Fibroblast of lung (primary cell): ENCODE measurements around the gene ANKRD17. TPM values are rescaled to one million over a fixed set of nuclear protein-coding genes. Genes with fewer than 3 reads are reported as not detected.

Source experiments
- DNase-seq, 2 donors: peaks; one replicate each; pipeline versions ENCODE4 v3.0.0 to v3.0.0-alpha.2; 2010; ENCODE audit warnings: low read depth in 2 of 2
- H2AFZ ChIP-seq: 2 replicates; pipeline ENCODE4 v1.5.1; 2012; ENCODE audit warnings: low read length, control low read depth, inconsistent platforms
- H3K27ac ChIP-seq: 2 replicates; pipeline ENCODE4 v1.5.1; 2011; ENCODE audit warnings: low read length, control low read depth; ENCODE audit not compliant: insufficient read depth
- H3K27me3 ChIP-seq: 2 replicates; pipeline ENCODE4 v1.5.1; 2011; ENCODE audit warnings: mild to moderate bottlenecking, low read length; ENCODE audit not compliant: control insufficient read depth, insufficient read depth
- H3K36me3 ChIP-seq: 2 replicates; pipeline ENCODE4 v1.5.1; 2011; ENCODE audit warnings: low read length; ENCODE audit not compliant: control insufficient read depth, insufficient read depth
- H3K4me1 ChIP-seq: 2 replicates; pipeline ENCODE4 v1.5.1; 2011; ENCODE audit warnings: low read length; ENCODE audit not compliant: control insufficient read depth, insufficient read depth; ENCODE audit errors: extremely low read depth
- H3K4me2 ChIP-seq: 2 replicates; pipeline ENCODE4 v1.5.1; 2011; ENCODE audit warnings: low read length, control low read depth; ENCODE audit not compliant: insufficient read depth; ENCODE audit errors: extremely low read depth
- H3K4me3 ChIP-seq, 4 experiments: fragments of 200-600 bp in 1 of 4; sonication (generic) in 1 of 4; replicated peaks in 1 of 4; 2 replicates each; pipeline ENCODE4 v1.5.1; 2011 to 2016; ENCODE audit warnings: low read length in 4 of 4, low read depth in 3 of 4, mild to moderate bottlenecking in 3 of 4, control low read depth in 2 of 4, inconsistent platforms in 1 of 4, mixed read lengths in 1 of 4; ENCODE audit not compliant: insufficient read depth in 1 of 4; ENCODE audit errors: control extremely low read depth in 1 of 4
- H3K79me2 ChIP-seq: 2 replicates; pipeline ENCODE4 v1.5.1; 2012; ENCODE audit warnings: mild to moderate bottlenecking, low read length, inconsistent platforms; ENCODE audit not compliant: control insufficient read depth, insufficient read depth
- H3K9ac ChIP-seq: 2 replicates; pipeline ENCODE4 v1.5.1; 2011; ENCODE audit warnings: mild to moderate bottlenecking, low read length, control low read depth; ENCODE audit not compliant: insufficient read depth
- H3K9me3 ChIP-seq: 2 replicates; pipeline ENCODE4 v1.5.1; 2012; ENCODE audit warnings: low read depth, low read length; ENCODE audit not compliant: control insufficient read depth, insufficient read depth
- H4K20me1 ChIP-seq: 2 replicates; pipeline ENCODE4 v1.5.1; 2011; ENCODE audit warnings: low read length; ENCODE audit not compliant: control insufficient read depth, insufficient read depth; ENCODE audit errors: extremely low read depth
- EZH2 ChIP-seq: IDR thresholded peaks from 2 replicates; pipeline ENCODE4 v1.5.1; 2012; ENCODE audit warnings: low read length, control low read depth, mild to moderate bottlenecking; ENCODE audit errors: missing control alignments
- polyA plus RNA-seq, 2 donors: library from polyadenylated mRNA; depleted of rRNA in 1 of 2; stranded (reverse) in 1 of 2; unstranded in 1 of 2; fragments of >200 nt; gene quantifications; 2 replicates each; pipeline ENCODE4 v1.2.1, GENCODE V29; 2011 to 2012; ENCODE audit warnings: missing spikeins in 1 of 2
- total RNA-seq: library from RNA; depleted of rRNA; stranded (reverse); fragments of >200 nt; gene quantifications from 2 replicates; pipeline ENCODE4 v1.2.1, GENCODE V29; 2014
- TF ChIP-seq, protein P1 (sequence below), 2 donors: IDR thresholded peaks in 1 of 2; conservative IDR thresholded peaks in 1 of 2; 1 replicate in 1 of 2; 2 replicates in 1 of 2; pipeline ENCODE4 v1.5.1; 2011 to 2012; ENCODE audit warnings: low read length in 2 of 2, control low read depth in 1 of 2, inconsistent platforms in 1 of 2, low read depth in 1 of 2, mild to moderate bottlenecking in 1 of 2

Gene ANKRD17
- total and polyA plus RNA-seq, 2 donors (not counting 1 experiment from before 2014, with no cell fraction given) = 46.2 to 54.6 TPM

DNA sequence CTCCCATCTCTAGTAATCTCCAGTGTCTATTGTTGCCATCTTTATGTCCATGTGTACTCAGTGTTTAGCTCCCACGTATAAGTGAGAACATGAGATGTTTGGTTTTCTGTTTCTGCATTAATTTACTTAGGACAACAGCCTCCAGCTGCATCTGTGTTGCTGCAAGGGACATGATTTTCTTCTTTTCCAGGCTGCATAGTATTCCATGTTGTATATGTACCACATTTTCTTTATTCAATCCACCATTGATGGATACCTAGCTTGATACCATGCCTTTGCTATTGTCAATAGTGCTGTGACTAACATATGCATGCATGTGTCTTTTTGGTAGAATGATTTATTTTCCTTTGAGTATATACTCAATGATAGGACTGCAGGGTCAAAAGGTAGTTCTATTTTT lies 18.6 kb upstream of the ANKRD17 start:
- no peak overlapping the region for H3K4me3 ChIP-seq
- DNase-seq = no peak

DNA sequence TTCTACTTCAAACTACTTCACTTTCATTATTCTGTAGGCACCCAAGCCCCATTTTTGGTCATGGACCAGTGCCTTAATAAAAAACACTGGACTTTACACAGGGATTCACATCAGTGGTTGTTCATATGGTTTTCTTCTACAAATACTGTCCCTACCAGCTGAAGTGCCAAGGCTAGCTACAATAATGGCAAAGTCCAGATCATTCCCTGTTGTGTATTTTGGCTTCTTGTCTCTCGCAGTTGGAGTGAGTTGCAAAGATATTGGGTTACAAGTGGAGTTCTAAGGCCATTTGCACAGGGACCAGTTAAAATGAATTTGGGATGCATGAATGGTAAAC lies 16.7 kb upstream of the ANKRD17 start:
- no peak overlapping the region for H3K9ac ChIP-seq
- no peak overlapping the region for H2AFZ ChIP-seq
- no peak overlapping the region for H3K27ac ChIP-seq
- no peak overlapping the region for H3K4me3 ChIP-seq
- H3K79me2 ChIP-seq = no peaks in the 10 kb centered on the region
- no peaks in the 10 kb centered on the region for H3K9me3 ChIP-seq
- H3K4me1 ChIP-seq = peaks cover 5% of the 10 kb centered on the region
- no peaks in the 10 kb centered on the region for H3K36me3 ChIP-seq
- no peak overlapping the region for H3K4me2 ChIP-seq
- TF ChIP-seq EZH2 = no peak
- TF ChIP-seq, protein P1, sequence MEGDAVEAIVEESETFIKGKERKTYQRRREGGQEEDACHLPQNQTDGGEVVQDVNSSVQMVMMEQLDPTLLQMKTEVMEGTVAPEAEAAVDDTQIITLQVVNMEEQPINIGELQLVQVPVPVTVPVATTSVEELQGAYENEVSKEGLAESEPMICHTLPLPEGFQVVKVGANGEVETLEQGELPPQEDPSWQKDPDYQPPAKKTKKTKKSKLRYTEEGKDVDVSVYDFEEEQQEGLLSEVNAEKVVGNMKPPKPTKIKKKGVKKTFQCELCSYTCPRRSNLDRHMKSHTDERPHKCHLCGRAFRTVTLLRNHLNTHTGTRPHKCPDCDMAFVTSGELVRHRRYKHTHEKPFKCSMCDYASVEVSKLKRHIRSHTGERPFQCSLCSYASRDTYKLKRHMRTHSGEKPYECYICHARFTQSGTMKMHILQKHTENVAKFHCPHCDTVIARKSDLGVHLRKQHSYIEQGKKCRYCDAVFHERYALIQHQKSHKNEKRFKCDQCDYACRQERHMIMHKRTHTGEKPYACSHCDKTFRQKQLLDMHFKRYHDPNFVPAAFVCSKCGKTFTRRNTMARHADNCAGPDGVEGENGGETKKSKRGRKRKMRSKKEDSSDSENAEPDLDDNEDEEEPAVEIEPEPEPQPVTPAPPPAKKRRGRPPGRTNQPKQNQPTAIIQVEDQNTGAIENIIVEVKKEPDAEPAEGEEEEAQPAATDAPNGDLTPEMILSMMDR (conservative IDR thresholded peaks at IDR 0.05 in 1 of 2, IDR thresholded peaks at IDR 0.05 in 1 of 2; ENCODE audit: low read depth in 1 of 2, low read length in 2 of 2) = no peak
- no peak for DNase-seq
- H4K20me1 ChIP-seq = no peaks in the 10 kb centered on the region
- H3K27me3 ChIP-seq = no peaks in the 10 kb centered on the region

More for the DNA sequence above, 18.6 kb upstream of the ANKRD17 start:
- H3K9ac ChIP-seq = no peak overlapping the region
- peaks cover 5% of the 10 kb centered on the region for H3K4me1 ChIP-seq
- H3K36me3 ChIP-seq = no peaks in the 10 kb centered on the region
- H2AFZ ChIP-seq = no peak overlapping the region
- H3K9me3 ChIP-seq = no peaks in the 10 kb centered on the region
- H3K79me2 ChIP-seq = no peaks in the 10 kb centered on the region
- H4K20me1 ChIP-seq = no peaks in the 10 kb centered on the region
- no peak overlapping the region for H3K4me2 ChIP-seq
- H3K27ac ChIP-seq = no peak overlapping the region
- H3K27me3 ChIP-seq = no peaks in the 10 kb centered on the region
- TF ChIP-seq, protein P1 (conservative IDR thresholded peaks at IDR 0.05 in 1 of 2, IDR thresholded peaks at IDR 0.05 in 1 of 2; ENCODE audit: low read depth in 1 of 2, low read length in 2 of 2) = no peak
- TF ChIP-seq EZH2 = no peak

DNA sequence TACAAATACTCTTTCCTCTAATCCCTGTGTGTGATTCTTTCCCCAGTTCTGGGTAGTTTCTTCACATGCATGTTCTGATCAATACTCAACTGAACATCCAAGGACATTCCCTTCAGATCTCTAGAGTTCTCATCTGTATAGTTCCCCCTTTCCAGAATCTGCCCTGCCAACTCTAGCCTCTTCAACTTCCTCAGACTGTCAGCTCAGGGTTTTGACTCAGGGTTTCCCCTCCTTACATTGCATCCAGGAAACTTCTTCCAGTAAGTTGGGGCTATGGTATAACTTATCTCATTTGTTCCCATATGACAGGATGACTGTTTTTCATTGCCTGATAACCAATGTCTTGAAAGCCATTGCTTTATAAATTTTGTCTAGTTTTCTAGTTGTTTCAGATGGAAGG lies 14.2 kb upstream of the ANKRD17 start:
- Histone ChIP-seq H3K4me3 (no peak overlapping the region), H3K4me1 (peaks cover 5% of the 10 kb centered on the region), H3K9ac (no peak overlapping the region), H3K27me3 (no peaks in the 10 kb centered on the region), H3K79me2 (no peaks in the 10 kb centered on the region), H3K27ac (no peak overlapping the region), H3K36me3 (no peaks in the 10 kb centered on the region), H4K20me1 (no peaks in the 10 kb centered on the region), H3K9me3 (no peaks in the 10 kb centered on the region), H3K4me2 (no peak overlapping the region), H2AFZ (no peak overlapping the region)
- TF ChIP-seq, protein P1 (conservative IDR thresholded peaks at IDR 0.05 in 1 of 2, IDR thresholded peaks at IDR 0.05 in 1 of 2; ENCODE audit: low read depth in 1 of 2, low read length in 2 of 2) = no peak
- no peak for TF ChIP-seq EZH2
- DNase-seq = no peak
